Measurements from ENCODE around the gene EMB.
"Not testable (repeated sequence)": the region's sequence is repeated elsewhere in the genome, so short reads cannot be mapped to it uniquely, and the experiment has no call there.

DNA sequence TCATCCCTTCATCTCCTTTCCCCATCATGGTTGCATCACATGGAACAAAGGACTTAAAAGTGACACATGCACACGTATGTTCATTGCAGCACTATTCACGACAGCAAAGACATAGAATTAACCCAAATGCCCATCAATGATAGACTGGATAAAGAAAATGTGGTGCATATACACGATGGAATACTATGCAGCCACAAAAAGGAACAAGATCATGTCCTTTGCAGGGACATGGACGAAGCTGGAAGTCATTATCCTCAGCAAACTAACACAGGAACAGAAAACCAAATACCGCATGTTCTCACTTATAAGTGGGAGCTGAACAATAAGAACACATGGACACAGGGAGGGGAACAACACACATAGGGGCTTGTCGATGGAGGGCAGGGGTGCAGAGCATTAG lies 21.4 kb downstream of the EMB start:
- TF ChIP-seq, protein P1, sequence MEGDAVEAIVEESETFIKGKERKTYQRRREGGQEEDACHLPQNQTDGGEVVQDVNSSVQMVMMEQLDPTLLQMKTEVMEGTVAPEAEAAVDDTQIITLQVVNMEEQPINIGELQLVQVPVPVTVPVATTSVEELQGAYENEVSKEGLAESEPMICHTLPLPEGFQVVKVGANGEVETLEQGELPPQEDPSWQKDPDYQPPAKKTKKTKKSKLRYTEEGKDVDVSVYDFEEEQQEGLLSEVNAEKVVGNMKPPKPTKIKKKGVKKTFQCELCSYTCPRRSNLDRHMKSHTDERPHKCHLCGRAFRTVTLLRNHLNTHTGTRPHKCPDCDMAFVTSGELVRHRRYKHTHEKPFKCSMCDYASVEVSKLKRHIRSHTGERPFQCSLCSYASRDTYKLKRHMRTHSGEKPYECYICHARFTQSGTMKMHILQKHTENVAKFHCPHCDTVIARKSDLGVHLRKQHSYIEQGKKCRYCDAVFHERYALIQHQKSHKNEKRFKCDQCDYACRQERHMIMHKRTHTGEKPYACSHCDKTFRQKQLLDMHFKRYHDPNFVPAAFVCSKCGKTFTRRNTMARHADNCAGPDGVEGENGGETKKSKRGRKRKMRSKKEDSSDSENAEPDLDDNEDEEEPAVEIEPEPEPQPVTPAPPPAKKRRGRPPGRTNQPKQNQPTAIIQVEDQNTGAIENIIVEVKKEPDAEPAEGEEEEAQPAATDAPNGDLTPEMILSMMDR (IDR thresholded peaks at IDR 0.05), result not testable (repeated sequence)
- not testable (repeated sequence) for TF ChIP-seq POLR2A (IDR thresholded peaks at IDR 0.05)
